ENCODE results near the gene PHF24.

PHF24 gene

DNA sequence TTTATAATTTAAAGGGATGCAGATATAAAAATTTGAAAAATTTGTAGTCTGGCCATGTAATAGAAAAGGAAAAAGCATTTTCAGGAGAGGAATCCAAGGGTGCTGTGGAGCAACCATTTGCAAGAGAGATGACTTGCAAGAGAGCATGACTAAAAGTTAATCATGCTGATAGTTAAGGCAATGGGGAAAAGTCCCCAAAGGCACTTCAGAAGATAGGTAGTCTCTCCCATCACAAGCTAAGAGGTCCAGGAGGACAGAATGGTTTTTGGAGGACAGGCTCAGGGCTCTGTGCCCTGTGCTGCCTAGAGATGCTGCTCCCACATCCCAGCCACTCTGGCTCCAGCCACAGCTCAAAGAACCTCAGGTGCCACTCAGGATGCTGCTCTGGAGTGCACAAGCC is 70.3 kb downstream of the PHF24 start:
- Histone ChIP-seq H3K27me3 (replicated peaks; ENCODE audit: control insufficient read depth, insufficient read depth, low read length) (no peaks in the 10 kb centered on the region), H3K9ac (ENCODE audit: low read length) (no peak overlapping the region), H3K4me1 (ENCODE audit: control insufficient read depth, insufficient read depth, low read length) (peaks cover 26% of the 10 kb centered on the region), H3K4me3 (ENCODE audit: low read length) (no peak overlapping the region), H3K36me3 (ENCODE audit: control insufficient read depth, insufficient read depth, low read length, severe bottlenecking) (peaks cover 22% of the 10 kb centered on the region), H3K9me3 (ENCODE audit: control insufficient read depth, low read length) (no peaks in the 10 kb centered on the region)
- DNase-seq (ENCODE audit: low read depth), result no peak

DNA sequence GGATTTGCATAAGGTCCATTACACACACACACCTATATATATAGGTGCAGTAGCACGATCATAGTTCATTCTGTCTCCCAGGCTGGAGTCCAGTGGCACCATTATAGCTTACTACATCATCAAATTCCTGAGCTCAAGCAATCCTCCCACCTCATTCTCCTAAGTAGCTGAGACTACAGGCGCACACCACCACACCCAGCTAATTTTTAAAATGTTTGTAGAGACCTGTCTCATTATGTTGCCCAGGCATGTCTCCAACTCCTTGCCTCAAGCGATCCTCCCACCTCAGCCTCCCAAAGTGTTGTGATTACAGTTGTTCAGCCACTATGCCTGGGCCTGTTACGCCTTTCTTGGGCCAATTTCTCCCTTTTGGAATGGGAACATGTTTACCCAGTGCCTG is 71.2 kb downstream of the PHF24 start:
- Histone ChIP-seq H3K9ac (ENCODE audit: low read length) (no peak overlapping the region), H3K27me3 (replicated peaks; ENCODE audit: control insufficient read depth, insufficient read depth, low read length) (no peaks in the 10 kb centered on the region), H3K4me1 (ENCODE audit: control insufficient read depth, insufficient read depth, low read length) (peaks cover 26% of the 10 kb centered on the region), H3K4me3 (ENCODE audit: low read length) (no peak overlapping the region), H3K9me3 (ENCODE audit: control insufficient read depth, low read length) (no peaks in the 10 kb centered on the region), H3K36me3 (ENCODE audit: control insufficient read depth, insufficient read depth, low read length, severe bottlenecking) (peaks cover 22% of the 10 kb centered on the region)
- no peak for DNase-seq (ENCODE audit: low read depth)

DNA sequence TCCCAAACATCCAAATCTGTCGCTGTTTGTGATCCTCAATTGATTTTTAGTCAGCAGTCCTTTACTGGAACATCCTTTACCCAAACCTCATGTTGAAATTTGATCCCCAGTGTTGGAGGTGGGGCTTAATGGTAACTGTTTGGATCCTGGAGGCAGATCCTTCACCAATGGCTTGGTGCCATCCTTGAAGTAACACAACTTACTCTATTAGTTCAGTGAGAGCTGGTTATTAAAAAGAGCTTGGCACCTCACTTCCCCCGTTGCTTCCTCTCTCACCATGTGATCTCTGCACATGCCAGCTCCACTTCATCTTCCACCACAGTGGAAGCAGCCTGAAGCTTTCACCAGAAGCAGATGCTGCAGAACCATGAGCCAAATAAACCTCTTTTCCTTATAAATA is 71.8 kb downstream of the PHF24 start:
- Histone ChIP-seq H3K36me3 (ENCODE audit: control insufficient read depth, insufficient read depth, low read length, severe bottlenecking) (peaks cover 21% of the 10 kb centered on the region), H3K9ac (ENCODE audit: low read length) (no peak overlapping the region), H3K4me1 (ENCODE audit: control insufficient read depth, insufficient read depth, low read length) (peaks cover 26% of the 10 kb centered on the region), H3K4me3 (ENCODE audit: low read length) (no peak overlapping the region), H3K27me3 (replicated peaks; ENCODE audit: control insufficient read depth, insufficient read depth, low read length) (no peaks in the 10 kb centered on the region), H3K9me3 (ENCODE audit: control insufficient read depth, low read length) (no peaks in the 10 kb centered on the region)
- DNase-seq (ENCODE audit: low read depth), result no peak

Measured in adipocyte (in vitro differentiated cells).